ENCODE results near the gene BRPF3. TPM values are rescaled to one million over a fixed set of nuclear protein-coding genes. Genes with fewer than 3 reads are reported as not detected.

BRPF3 gene
- polyA plus RNA-seq, 3 donors: 11.5 to 19.2 (median 13.8) TPM

DNA sequence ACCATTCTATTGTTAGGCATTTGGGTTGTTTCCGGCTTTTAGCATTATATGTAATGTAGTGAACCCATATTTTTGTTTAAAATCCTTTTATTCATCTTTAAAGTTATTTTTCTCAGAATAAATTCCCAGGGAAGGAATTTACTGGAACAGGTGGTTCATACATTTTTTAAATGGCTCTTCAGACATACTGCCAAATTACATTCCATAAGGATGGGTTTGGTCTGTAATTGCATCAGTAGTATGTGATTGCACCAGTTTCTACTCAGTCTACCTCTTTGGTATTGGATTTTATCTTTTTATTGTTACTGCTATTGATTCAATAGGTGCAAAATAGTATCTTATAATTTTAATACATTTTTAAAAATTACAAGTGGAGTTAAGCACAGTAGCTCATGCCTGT is 27.2 kb downstream of the BRPF3 start:
- 91 to 99% (median 96%) methylated on average over 1 of the region's 1 CpG for WGBS, 3 donors
- no peak overlapping the region for H3K27ac ChIP-seq (ENCODE audit: low read depth, low read length)

DNA sequence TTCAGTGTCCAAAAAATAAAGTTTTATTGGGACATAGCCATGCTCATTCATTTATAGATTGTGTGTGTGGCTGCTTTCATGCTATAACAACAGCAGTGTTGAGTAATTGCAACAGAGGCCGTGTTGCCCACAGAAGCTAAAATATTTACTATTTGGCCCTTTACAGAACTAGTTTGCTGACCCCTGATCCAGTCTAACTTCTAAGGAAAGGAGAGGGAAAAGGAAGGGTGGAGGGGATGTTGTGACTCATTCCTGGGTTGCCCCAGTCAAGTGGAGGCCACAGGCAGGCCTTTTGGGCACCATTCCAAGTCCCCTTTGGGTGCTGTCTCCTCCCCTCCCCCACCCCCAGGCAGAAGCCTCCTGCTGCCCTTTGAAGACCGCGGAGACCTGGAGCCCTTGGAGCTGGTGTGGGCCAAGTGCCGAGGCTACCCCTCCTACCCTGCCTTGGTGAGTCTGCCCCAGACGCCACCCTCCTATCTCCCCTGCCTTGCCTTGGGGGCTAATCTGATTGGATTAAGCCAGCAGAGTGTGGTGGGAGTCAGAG is 28.4 kb downstream of the BRPF3 start:
- WGBS, 3 donors: 76 to 82% (median 79%) methylated on average over 5 of the region's 5 CpGs
- no peak overlapping the region for H3K27ac ChIP-seq (ENCODE audit: low read depth, low read length)

- 79 to 96% (median 93%) methylated on average over 4 of the region's 4 CpGs for WGBS, 3 donors
These were observed 30.0 kb downstream of the BRPF3 start for GRCh38 chr6:36226438-36227047.

GRCh38 chr6:36227379-36228228 is 31.1 kb downstream of the BRPF3 start:
- no peak overlapping the region for H3K27ac ChIP-seq (ENCODE audit: low read depth, low read length)
- WGBS, 3 donors: 38 to 72% (median 63%) methylated on average over 1 of the region's 1 CpG

More at GRCh38 chr6:36226438-36227047, 30.0 kb downstream of the BRPF3 start:
- no peak overlapping the region for H3K27ac ChIP-seq (ENCODE audit: low read depth, low read length)

DNA sequence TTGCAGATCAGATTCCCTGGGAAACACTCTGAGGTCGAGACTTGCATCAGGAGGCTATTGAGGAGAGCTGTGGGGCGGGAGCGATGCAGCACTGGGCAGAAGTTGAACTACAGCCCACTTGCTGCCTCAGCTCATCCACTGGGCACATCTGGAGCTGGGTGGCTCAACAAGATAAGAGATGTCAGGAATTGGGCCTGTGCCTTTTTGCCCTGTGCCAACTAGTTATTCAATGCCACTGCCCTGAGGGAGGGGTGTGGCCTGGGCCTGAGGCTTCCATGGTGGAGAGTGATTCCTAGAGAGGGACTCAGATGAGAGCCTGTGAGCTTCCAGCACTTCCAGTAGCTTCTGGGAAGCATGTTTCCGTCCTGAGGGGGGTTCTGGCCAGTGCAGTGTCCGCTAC is 32.7 kb downstream of the BRPF3 start:
- no peak overlapping the region for H3K27ac ChIP-seq (ENCODE audit: low read depth, low read length)
- 83 to 91% (median 90%) methylated on average over 5 of the region's 5 CpGs for WGBS, 3 donors

GRCh38 chr6:36230371-36230770 is 33.8 kb downstream of the BRPF3 start:
- no peak overlapping the region for H3K27ac ChIP-seq (ENCODE audit: low read depth, low read length)
- WGBS, 3 donors: 93 to 96% (median 96%) methylated on average over 11 of the region's 11 CpGs

- H3K27ac ChIP-seq (ENCODE audit: low read depth, low read length): no peak overlapping the region
- WGBS, 3 donors: 71 to 86% (median 78%) methylated on average over 4 of the region's 4 CpGs
These were observed 35.6 kb downstream of the BRPF3 start for GRCh38 chr6:36232172-36232571.

- 39 to 51% (median 45%) methylated on average over 3 of the region's 3 CpGs for WGBS, 3 donors
- no peak overlapping the region for H3K27ac ChIP-seq (ENCODE audit: low read depth, low read length)
These were observed 38.8 kb downstream of the BRPF3 start for GRCh38 chr6:36235309-36235708.

DNA sequence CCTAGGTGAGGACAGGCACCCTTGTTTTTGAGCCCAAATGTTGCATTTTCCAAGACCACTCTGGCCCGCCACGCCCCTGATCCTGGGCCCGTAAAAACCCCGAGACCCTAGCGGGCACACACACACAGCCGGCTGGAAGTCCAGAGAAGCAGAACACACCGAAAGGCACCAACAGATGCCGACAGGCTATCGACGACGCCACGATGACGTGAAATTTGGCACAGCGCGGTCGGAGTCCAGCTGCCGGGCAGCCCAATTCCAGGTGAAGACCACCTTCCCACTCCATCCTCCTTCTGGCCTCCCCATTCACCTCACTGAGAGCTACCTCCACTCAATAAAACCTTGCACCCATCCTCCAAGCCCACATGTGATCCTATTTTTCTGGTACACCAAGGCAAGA is 39.3 kb downstream of the BRPF3 start:
- no peak overlapping the region for H3K27ac ChIP-seq (ENCODE audit: low read depth, low read length)
- WGBS, 3 donors: 92 to 98% (median 97%) methylated on average over 17 of the region's 17 CpGs

GRCh38 chr6:36239774-36240173 is 43.2 kb downstream of the BRPF3 start:
- H3K27ac ChIP-seq (ENCODE audit: low read depth, low read length): no peak overlapping the region
- WGBS, 3 donors: 41 to 83% (median 82%) methylated on average over 5 of the region's 5 CpGs

DNA sequence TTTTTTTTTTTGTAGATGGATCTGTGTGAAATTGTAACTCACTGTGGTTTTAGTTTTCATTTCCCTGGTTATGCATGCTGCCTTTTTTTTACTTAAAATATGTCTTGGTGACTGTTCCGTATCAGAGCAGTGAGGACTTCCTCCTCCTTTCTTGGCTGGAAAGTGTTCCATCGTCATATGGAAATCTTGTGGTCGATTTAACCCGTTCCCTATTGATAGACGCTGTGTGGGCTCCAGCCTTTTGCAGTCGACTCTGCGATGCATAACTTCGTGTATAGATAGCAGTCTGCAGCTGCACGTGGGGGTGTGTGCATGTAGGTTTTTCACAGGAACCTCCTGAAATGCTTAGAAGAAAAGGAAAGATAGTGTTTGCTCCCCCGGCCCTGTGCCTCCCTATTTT is 45.2 kb downstream of the BRPF3 start:
- 12 to 52% (median 18%) methylated on average over 10 of the region's 10 CpGs for WGBS, 3 donors
- H3K27ac ChIP-seq (ENCODE audit: low read depth, low read length): no peak overlapping the region

DNA sequence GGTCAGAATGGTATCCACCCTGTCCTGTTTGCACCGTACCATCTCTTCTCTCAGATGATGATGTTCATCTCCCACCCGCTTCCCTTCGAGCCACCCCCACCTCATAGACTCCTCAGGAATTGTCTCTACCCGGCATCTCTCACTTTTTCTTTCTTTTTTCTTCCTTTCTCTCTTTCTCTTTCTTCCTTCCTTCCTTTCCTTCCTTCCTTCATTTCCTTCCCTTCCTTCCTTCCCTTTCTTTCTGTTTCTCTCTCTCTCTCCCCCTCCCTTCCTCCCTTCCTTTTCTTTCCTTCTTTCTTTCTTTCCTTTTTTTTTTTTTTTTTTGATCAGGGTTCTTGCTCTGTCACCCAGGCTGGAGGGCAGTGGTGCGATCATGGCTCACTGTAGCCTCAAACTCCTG is 45.6 kb downstream of the BRPF3 start:
- no peak overlapping the region for H3K27ac ChIP-seq (ENCODE audit: low read depth, low read length)
- WGBS, 3 donors: 58 to 83% (median 63%) methylated on average over 5 of the region's 5 CpGs

DNA sequence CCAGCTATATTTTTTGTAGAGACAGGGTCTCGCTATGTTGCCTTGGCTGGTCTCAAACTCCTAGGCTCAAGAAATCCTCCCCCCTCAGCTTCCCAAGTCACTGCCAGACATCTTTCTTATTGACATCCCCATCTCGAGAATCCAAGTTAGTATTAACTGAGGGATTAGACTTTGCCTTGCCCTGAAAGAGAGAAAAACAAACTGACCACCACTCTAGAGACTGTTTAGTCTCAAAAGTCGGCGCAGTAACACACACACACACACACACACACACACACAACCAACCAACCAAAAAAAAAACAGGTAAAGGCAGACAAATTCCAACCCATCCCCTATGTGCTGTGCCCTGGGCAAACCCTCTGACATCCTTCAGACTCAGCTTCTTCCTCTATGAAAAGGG is 46.1 kb downstream of the BRPF3 start:
- H3K27ac ChIP-seq (ENCODE audit: low read depth, low read length): no peak overlapping the region
- 83 to 89% (median 86%) methylated on average over 4 of the region's 4 CpGs for WGBS, 3 donors

DNA sequence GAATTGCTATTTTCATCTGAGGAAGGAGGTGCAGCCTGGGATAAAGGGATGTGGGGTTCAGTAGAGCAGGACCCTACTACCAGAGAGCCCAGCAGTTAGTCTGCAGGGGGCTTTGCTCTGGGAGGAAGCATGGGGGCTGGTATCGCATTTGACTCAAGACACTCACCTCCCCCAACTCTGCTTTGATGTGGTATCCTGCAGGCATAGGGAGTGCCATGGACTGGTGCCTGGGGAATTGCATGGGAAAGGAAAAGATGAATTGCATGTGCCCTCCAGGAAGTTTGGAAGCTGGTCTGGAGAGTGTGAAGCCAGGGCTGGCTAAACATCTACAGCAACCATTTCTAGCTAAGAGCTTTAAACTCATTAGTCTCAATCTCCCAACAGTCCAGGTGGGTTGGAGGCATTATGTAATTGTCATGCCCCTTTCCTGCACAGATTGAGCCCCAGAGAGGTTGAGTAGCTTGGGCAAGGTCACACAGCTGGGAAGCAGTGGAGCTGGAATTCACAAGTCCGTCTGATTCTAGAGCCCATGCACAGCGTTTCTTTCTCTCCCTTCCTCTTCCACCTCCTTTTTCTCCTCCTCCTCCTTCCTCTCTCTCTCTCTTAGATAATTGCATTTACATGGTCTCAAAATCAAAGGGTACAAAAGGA is 47.1 kb downstream of the BRPF3 start:
- 68 to 79% (median 77%) methylated on average over 3 of the region's 3 CpGs for WGBS, 3 donors
- H3K27ac ChIP-seq (ENCODE audit: low read depth, low read length): no peak overlapping the region

DNA sequence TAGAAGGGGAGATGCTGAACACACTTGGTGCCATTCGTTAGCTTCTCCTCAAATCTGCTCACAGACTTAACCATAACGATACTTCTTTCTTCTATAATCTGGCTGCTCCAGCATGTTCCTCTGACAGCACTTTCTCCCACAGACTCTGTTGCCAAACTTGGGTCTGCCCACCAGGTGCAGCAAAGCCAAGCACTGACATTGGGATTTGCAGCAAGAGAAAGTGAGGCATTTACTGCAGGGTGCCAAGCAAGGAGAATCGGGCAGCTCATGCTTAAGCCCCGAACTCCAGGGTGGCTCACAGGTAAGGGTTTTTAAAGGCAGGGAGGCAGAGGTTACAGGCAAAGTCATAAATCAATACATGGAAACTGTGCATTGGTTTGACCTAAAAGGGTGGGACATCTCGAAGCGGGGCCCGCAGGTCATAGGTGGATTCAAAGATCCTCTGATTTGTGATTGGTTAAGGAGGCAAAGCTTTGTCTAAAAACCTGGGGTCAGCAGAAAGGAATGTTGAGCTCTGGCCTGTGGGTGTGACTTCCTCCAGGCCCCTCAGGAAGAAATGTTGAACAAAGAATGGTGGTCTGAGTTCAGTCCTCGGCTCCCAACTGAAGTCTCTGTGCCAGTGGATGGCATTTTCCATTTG is 48.2 kb downstream of the BRPF3 start:
- H3K27ac ChIP-seq (ENCODE audit: low read depth, low read length): no peak overlapping the region
- 80 to 83% (median 83%) methylated on average over 8 of the region's 8 CpGs for WGBS, 3 donors

DNA sequence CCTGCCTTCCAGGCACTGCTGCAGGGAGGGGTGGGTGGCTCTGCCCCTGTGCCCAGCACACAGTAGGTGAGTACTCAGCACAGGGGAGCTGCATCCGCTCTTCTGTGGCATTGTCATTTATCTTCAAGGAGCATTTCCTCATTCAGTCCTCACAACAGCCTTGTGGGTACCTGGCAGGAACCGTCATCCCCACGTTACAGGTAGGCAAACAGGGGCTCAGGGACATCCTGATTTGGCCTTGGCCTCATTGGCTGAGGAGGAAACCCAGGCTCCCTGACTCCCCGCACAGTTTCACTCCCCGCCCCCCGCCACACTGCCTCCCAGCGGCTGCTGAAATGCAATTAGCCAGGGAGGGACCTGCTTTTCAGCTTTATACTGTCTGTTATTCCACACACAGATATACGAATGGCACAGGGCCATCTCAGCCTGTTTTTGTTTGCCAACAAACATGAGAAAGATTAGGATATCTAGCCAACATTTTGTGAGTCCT is 49.1 kb downstream of the BRPF3 start:
- 39 to 55% (median 54%) methylated on average over 8 of the region's 8 CpGs for WGBS, 3 donors
- H3K27ac ChIP-seq (ENCODE audit: low read depth, low read length): no peak overlapping the region

GRCh38 chr6:36246506-36247268 is 50.1 kb downstream of the BRPF3 start:
- WGBS, 3 donors: 81 to 92% (median 82%) methylated on average over 22 of the region's 22 CpGs
- H3K27ac ChIP-seq (ENCODE audit: low read depth, low read length): no peak overlapping the region

- no peak overlapping the region for H3K27ac ChIP-seq (ENCODE audit: low read depth, low read length)
- 58 to 84% (median 61%) methylated on average over 6 of the region's 6 CpGs for WGBS, 3 donors
These were observed 51.1 kb downstream of the BRPF3 start for GRCh38 chr6:36247693-36248092.

All from adipose tissue (tissue), 3 donors.